GM20000 (cell line): ENCODE measurements around the gene DGCR2.

ENCODE experiments used
- DNase-seq: peaks from one replicate; pipeline ENCODE4 v3.0.0; 2012; ENCODE audit warnings: low spot score
- CTCF ChIP-seq: IDR thresholded peaks from 2 replicates; pipeline ENCODE4 v1.5.1; 2012; ENCODE audit warnings: mild to moderate bottlenecking, control low read depth; ENCODE audit errors: extremely low read depth, missing control alignments

The DGCR2 gene

GRCh38 chr22:19124377-19124776 lies 2.2 kb upstream of the DGCR2 start:
- no peak for TF ChIP-seq CTCF
- no peak for DNase-seq

GRCh38 chr22:19123936-19124335 lies 1.7 kb upstream of the DGCR2 start:
- no peak for TF ChIP-seq CTCF

GRCh38 chr22:19122752-19123492 lies 710 bp upstream of the DGCR2 start:
- TF ChIP-seq CTCF, result no peak
- DNase-seq, result no peak

More at GRCh38 chr22:19123936-19124335, 1.7 kb upstream of the DGCR2 start:
- no peak for DNase-seq

GRCh38 chr22:19121631-19122142 lies 525 bp downstream of the DGCR2 start:
- peak; percentile 63 for DNase-seq
- no peak for TF ChIP-seq CTCF

- no peak for DNase-seq
- TF ChIP-seq CTCF, result no peak
Observed at GRCh38 chr22:19120829-19121630, 1.2 kb downstream of the DGCR2 start.

- TF ChIP-seq CTCF, result no peak
- DNase-seq, result no peak
Observed at GRCh38 chr22:19119949-19120348, 2.3 kb downstream of the DGCR2 start.

GRCh38 chr22:19118329-19118880 lies 3.8 kb downstream of the DGCR2 start:
- DNase-seq, result peak; percentile 77
- TF ChIP-seq CTCF, result no peak
